ENCODE results near the gene CELA3A. TPM values are rescaled to one million over a fixed set of nuclear protein-coding genes. Genes with fewer than 3 reads are reported as not detected.
A peak's percentile ranks its signal among the peaks of the same experiment; 100 is the strongest.
"Not testable (repeated sequence)": the region's sequence is repeated elsewhere in the genome, so short reads cannot be mapped to it uniquely, and the experiment has no call there.

Gene CELA3A, protein sequence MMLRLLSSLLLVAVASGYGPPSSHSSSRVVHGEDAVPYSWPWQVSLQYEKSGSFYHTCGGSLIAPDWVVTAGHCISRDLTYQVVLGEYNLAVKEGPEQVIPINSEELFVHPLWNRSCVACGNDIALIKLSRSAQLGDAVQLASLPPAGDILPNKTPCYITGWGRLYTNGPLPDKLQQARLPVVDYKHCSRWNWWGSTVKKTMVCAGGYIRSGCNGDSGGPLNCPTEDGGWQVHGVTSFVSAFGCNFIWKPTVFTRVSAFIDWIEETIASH
- polyA plus RNA-seq (ENCODE audit: low read depth in 6 of 6) = not detected

DNA sequence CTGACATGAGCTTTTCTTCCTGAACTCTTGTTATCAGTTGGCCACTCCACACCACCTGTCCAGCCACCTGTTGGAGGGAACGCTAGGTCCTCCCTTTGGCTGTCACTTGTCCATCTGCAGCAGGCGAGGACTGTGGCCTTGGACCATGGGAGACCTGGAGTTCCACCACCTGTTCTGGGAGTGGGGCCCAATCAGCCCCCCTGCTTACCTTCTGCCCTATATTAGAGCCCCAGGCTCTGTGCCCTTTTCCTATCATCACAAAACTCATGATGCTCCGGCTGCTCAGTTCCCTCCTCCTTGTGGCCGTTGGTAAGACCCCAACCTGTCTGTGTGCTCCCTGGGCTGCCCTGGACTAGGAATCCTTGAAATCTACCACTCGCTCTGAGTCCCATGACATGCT lies at the start of gene CELA3A:
Gene CELA3A (plus strand): TSS at position 249 of the 400 bp plus-strand sequence. CDS start 18 bp downstream, at position 267.
- Mint-ChIP-seq H3K27ac (peak within 1 kb of the TSS in 1 of 6 donors; percentile 70), H3K9me3 (no peaks in the 10 kb centered on the region), H3K4me3 (no peak within 1 kb of the TSS), H3K4me1 (no peaks in the 10 kb centered on the region), H3K27me3 (peaks cover 0 to 6% (median 0%) of the 10 kb centered on the region in 3 donors), H3K36me3 (no peaks in the 10 kb centered on the region)
- no peak for DNase-seq
- ATAC-seq (ENCODE audit: low read depth in 2 of 2) = no peak

DNA sequence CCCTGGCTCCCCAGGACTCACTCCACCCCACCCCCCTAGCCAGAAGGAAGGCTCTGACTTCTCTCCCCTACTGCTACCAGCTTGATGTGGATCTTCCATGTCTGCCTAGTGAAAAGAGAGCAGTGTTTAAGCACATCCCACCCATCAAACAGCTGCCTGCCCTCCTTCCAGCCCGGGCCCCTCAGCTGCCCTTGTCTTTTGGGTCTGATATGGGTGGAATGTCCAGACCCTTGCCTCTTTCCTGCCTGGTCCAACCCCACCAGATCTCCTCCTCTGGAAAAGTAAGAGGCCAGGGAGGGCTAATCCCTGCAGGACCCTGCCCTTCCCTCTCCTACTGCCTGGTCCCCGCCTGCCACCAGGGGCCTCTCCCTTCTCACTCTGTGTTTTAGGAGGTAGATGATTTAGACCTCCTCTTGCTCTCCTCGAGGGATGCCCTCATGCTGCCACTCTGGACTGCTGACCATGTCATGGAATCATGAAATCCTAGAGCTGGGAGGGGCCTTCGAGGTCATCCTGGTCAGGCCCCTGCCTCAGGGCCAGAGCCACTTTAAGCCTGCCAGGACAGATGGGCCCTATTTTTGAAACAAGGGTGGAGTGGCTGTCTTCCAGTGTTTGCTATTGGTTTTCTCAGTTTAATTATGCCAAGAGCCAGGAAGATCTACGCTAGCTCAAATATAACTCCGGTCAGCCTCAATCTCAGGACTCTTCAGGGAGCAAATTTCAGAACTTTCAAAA lies 48.5 kb upstream of the CELA3A start:
- Mint-ChIP-seq H3K4me1 (peaks cover 0 to 5% (median 0%) of the 10 kb centered on the region in 3 donors), H3K36me3 (no peaks in the 10 kb centered on the region), H3K27me3 (peaks cover 0 to 18% (median 16%) of the 10 kb centered on the region in 3 donors), H3K27ac (no peak overlapping the region), H3K4me3 (no peak overlapping the region), H3K9me3 (no peaks in the 10 kb centered on the region)
- DNase-seq (no peak), ATAC-seq (ENCODE audit: low read depth in 2 of 2) (no peak)

DNA sequence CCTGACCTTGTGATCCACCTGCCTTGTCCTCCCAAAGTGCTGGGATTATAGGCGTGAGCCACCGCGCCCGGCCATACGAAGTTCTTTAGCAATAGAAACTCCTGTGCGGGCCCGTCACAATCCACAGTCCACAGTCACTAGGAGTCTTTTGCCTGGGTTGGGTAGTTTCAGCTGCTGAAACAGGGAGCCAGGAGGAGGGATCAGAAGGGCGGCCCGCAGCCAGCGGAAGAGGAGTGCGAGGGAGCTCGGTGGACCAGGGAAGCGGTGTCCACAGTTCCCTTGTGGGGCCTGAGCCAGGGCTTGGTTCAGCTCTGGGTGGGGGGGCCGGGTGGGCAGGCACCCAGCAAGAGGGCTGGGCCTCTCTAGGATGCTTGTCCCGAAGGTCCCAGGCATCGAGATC lies 46.4 kb upstream of the CELA3A start:
- no peak overlapping the region for H3K27ac Mint-ChIP-seq
- no peaks in the 10 kb centered on the region for H3K9me3 Mint-ChIP-seq
- H3K36me3 Mint-ChIP-seq = no peaks in the 10 kb centered on the region
- DNase-seq (no peak), ATAC-seq (ENCODE audit: low read depth in 2 of 2) (no peak)
- H3K4me3 Mint-ChIP-seq = no peak overlapping the region
- H3K4me1 Mint-ChIP-seq = peaks cover 0 to 5% (median 0%) of the 10 kb centered on the region in 3 donors
- H3K27me3 Mint-ChIP-seq = peaks cover 0 to 23% (median 22%) of the 10 kb centered on the region in 3 donors

DNA sequence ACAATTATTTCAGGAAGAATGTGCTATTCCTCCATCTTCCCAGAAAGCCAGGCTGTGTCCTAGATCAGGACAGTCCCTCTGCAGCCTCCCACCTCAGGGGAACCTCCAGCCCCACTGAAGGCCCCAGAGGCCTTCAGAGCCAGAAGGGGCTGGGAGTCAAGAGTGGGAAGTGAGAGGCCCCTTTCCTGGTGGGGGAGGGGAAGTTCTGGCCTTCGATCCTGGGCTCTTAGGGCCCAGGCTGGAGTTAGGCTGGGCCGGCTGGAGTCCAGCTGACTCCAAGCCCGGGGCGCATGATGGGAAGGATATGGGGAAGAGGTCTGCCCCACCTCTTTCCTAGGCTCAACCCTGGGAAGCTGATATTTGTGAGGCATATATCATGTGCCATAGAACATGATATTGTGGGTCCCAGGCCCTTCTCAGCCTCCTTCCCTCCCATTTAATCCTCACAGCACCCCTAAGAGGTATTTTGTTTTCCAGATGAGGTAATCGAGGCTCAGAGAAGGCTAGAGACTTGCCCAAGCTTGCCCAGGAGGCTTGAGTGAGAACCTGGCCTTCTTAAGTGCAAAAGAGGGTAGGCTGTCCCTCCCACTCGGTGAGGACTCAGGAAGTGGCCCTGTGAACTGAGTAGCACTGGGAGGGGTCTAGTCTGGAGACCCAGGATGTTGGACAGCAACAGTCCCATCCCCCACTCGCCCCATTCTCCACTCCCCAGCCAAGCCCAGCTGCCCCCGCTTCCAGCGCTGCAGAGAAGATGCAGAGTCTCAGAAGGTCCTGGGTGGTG lies 45.8 kb upstream of the CELA3A start:
- Mint-ChIP-seq H3K27ac (no peak overlapping the region), H3K4me3 (no peak overlapping the region), H3K9me3 (no peaks in the 10 kb centered on the region), H3K36me3 (no peaks in the 10 kb centered on the region), H3K27me3 (peaks cover 0 to 22% (median 21%) of the 10 kb centered on the region in 3 donors), H3K4me1 (peaks cover 0 to 5% (median 0%) of the 10 kb centered on the region in 3 donors)
- ATAC-seq (ENCODE audit: low read depth in 2 of 2) = no peak
- no peak for DNase-seq

DNA sequence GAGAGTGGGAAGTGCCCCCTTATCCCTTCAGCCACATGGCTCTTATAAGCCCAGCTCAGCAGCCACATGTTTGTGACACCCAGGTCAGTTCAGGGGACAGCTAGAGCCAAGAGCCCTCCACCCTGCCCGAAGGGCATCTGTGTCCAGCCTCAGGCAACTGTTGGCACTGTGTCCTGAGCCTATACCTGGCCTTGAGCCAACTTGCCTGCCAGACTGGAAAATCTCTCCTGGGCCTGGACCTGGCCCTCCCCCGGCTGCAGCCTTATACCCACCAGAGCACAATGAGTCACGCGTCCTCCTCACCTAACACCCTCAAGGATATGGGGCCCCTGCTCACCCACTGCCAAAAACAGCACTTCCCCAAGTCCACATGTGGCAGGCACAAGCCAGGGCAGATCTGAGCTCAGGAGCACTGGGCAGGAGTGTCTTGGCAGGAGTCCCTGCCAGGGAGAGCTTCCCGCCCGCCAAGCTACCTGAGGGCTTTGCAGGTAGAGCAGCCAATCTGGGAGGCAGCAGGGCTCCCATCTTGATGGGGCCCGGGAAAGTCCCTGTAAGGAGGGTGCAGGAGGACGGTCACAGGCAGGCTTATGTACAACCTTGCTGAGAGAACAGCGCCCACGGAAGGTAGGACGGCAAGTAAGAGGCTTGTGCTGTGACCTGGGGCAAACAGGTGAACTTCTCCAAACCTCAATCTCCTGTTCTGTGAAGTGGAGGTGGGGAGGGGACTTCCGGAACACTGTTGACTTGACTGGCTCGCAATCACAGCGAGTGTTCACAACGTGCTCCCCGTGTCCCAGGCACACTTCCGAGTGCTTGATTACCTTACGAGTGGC lies 44.5 kb upstream of the CELA3A start:
- DNase-seq (no peak), ATAC-seq (ENCODE audit: low read depth in 2 of 2) (peak in 1 of 2 donors; percentile 45)
- no peaks in the 10 kb centered on the region for H3K36me3 Mint-ChIP-seq
- peak overlapping the region in 1 of 8 donors; percentile 25 for H3K4me3 Mint-ChIP-seq
- peaks cover 0 to 5% (median 0%) of the 10 kb centered on the region in 3 donors for H3K4me1 Mint-ChIP-seq
- H3K27me3 Mint-ChIP-seq = peaks cover 0 to 22% (median 18%) of the 10 kb centered on the region in 3 donors
- H3K9me3 Mint-ChIP-seq = no peaks in the 10 kb centered on the region
- peak overlapping the region in 1 of 6 donors; percentile 26 for H3K27ac Mint-ChIP-seq

DNA sequence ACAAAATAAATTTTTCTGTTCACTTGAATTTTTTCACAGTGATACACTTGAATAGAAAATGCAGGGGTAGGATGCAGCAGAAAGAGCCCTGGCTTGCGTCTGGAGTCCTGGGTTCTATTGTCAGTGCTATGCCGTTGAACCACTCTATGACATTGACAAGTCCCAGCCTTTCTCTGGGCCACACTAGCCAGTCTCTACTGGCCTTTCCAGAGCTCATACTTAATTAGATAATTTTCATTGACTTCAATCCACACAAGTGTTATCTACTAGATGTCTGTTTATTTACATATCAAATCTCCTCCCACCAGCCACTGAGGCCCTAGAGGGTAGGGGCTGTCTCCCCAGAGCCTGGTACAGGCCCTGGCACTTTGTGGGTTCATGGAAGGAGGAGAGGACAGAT lies 40.1 kb upstream of the CELA3A start:
- Mint-ChIP-seq H3K4me3 (no peak overlapping the region), H3K4me1 (peaks cover 3 to 11% (median 4%) of the 10 kb centered on the region in 3 donors), H3K27ac (no peak overlapping the region), H3K9me3 (no peaks in the 10 kb centered on the region), H3K36me3 (no peaks in the 10 kb centered on the region), H3K27me3 (peaks cover 11 to 35% (median 23%) of the 10 kb centered on the region in 3 donors)
- no peak for DNase-seq
- no peak for ATAC-seq (ENCODE audit: low read depth in 2 of 2)

DNA sequence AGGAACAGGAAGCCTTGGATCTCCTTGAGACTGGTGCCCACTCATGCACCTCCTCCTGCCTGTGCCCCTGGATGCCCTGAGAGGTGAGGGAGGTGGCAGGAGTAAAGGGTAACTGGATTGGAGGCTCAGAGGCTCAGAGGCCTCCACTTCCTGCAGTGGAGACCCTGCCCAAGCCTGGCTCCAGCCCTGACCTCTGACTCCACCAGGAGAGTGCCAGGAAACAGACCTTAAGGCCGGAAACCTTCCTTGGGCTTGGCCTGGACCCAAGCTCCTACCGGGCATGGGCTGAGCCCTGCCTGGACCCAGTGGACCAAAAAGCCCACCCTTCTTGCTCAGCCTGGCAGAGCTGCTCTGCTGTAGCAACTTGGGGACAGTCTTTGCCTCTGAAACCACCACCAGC lies 39.7 kb upstream of the CELA3A start:
- Mint-ChIP-seq H3K36me3 (no peaks in the 10 kb centered on the region), H3K27me3 (peaks cover 11 to 36% (median 27%) of the 10 kb centered on the region in 3 donors), H3K4me1 (peaks cover 3 to 9% (median 4%) of the 10 kb centered on the region in 3 donors), H3K27ac (peak overlapping the region in 1 of 6 donors; percentile 19), H3K4me3 (no peak overlapping the region), H3K9me3 (no peaks in the 10 kb centered on the region)
- DNase-seq (no peak), ATAC-seq (ENCODE audit: low read depth in 2 of 2) (no peak)

DNA sequence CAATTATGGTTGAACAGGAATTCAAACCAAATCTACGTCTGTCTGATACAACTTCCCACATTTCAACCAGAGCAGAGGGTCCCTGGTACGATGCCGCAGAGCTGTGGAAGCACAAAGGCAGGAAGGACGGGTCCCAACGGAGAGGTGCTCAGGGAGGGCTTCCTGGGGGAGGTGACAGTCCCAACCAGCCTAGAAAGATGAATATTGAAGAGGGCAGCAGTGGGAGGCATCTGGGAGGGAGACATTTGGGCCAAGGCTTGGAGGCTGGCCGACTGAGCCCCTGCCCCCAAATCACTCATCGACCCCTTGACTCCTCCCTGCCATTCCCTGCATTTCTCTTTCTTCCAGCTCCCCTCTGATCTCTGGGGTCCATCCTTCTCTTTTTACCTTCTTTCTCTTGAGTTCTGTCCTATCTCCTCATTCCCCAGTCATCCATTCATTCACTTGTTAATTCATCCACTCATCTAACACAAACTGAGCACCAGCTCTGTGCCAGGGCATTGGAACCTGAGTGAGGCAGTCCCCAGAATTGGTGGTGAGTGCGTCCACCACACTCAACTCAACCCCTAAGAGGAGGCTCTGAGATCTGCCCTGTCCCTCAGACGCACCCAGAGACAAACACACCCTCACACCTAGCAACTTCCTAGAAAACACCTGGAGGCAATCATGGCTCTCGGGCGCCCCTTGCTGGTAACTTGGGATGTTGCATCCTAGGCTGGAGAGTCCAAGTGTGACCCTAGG lies 37.8 kb upstream of the CELA3A start:
- H3K36me3 Mint-ChIP-seq = no peaks in the 10 kb centered on the region
- peak; percentile 67 for DNase-seq
- H3K27ac Mint-ChIP-seq = peak overlapping the region in 1 of 6 donors; percentile 72
- H3K4me3 Mint-ChIP-seq = no peak overlapping the region
- peaks cover 3 to 5% (median 4%) of the 10 kb centered on the region in 3 donors for H3K4me1 Mint-ChIP-seq
- peak; percentile 79 to 88 for ATAC-seq (ENCODE audit: low read depth in 2 of 2)
- H3K9me3 Mint-ChIP-seq = no peaks in the 10 kb centered on the region
- H3K27me3 Mint-ChIP-seq = peaks cover 10 to 23% (median 11%) of the 10 kb centered on the region in 3 donors

DNA sequence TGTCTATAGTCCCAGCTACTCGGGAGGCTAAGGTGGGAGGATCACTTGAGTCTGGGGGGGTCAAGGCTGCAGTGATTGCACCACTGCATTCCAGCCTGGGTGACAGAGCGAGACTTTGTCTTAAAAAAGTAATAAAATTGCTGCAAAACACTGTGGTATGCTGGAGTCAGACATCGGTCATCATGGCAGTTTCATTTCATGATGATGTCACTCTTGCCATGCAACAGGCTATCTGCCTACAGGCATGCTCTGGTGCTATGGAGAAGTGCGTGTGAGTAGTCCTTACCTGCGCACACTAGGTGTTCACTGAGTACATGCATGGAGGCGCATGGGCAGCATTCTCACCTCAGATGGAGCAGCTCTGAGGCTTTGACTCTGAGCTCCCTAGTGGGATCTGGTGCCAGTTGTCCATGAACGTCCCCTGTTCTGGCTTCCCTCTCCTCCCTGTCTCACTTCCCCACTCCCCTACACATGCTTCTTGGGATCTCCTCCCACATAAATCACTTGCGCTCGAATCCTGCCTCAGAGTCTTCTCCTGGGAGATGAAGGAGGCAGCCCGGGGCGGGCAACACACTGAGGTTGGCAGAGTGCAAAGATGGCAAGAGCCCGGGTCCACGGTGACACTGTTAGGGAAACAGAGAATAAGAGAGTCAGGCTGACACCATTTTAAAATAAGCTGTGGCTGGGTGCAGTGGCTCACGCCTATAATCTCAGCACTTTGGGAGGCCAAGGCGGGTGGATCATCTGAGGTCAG lies 35.0 kb upstream of the CELA3A start:
- H3K9me3 Mint-ChIP-seq = no peaks in the 10 kb centered on the region
- no peak for DNase-seq
- H3K4me3 Mint-ChIP-seq = no peak overlapping the region
- H3K27ac Mint-ChIP-seq = no peak overlapping the region
- no peak for ATAC-seq (ENCODE audit: low read depth in 2 of 2)
- peaks cover 10 to 26% (median 11%) of the 10 kb centered on the region in 3 donors for H3K27me3 Mint-ChIP-seq
- peaks cover 3 to 5% (median 4%) of the 10 kb centered on the region in 3 donors for H3K4me1 Mint-ChIP-seq
- H3K36me3 Mint-ChIP-seq = no peaks in the 10 kb centered on the region

DNA sequence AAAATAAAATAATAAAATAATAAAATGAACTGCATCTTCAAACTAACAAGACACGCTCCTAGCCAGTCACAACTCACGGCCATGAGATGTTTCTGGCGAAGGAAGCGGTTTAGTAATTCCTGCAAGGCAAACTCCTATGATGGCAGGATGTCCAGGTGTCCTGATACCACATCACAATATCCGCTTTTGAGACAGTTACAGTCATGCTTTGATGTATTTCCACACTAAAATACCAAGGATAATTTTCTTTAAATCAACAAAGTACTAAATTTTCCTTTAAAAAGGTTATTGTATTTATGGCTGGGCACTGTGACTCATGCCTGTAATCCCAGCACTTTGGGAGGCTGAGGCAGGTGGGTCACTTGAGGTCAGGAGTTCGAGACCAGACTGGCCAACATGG lies 34.2 kb upstream of the CELA3A start:
- peaks cover 10 to 26% (median 11%) of the 10 kb centered on the region in 3 donors for H3K27me3 Mint-ChIP-seq
- not testable (repeated sequence) for H3K9me3 Mint-ChIP-seq; ATAC-seq (ENCODE audit: low read depth in 2 of 2); DNase-seq; H3K27ac Mint-ChIP-seq; H3K4me1 Mint-ChIP-seq; H3K36me3 Mint-ChIP-seq; H3K4me3 Mint-ChIP-seq

DNA sequence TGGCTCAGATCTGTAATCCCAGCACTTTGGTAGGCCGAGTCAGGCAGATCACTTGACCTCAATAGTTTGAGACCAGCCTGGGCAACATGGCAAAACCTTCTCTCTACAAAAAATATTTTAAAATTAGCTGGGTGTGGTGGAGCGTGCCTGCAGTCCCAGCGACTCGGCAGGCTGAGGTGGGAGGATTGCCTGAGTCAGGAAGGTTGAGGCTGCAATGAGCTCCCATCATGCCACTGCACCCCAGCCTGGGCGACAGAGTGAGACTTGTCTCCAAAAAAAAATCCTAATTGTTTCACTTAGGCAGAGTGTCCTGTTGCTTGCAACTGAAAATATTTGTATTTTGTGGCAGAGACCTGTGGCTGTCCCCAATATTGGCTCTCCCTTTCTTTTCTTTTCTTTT lies 32.4 kb upstream of the CELA3A start:
- not testable (repeated sequence) for H3K4me1 Mint-ChIP-seq; DNase-seq; ATAC-seq (ENCODE audit: low read depth in 2 of 2); H3K36me3 Mint-ChIP-seq; H3K9me3 Mint-ChIP-seq; H3K4me3 Mint-ChIP-seq; H3K27ac Mint-ChIP-seq
- H3K27me3 Mint-ChIP-seq = peaks cover under 1 to 20% (median 6%) of the 10 kb centered on the region in 3 donors

DNA sequence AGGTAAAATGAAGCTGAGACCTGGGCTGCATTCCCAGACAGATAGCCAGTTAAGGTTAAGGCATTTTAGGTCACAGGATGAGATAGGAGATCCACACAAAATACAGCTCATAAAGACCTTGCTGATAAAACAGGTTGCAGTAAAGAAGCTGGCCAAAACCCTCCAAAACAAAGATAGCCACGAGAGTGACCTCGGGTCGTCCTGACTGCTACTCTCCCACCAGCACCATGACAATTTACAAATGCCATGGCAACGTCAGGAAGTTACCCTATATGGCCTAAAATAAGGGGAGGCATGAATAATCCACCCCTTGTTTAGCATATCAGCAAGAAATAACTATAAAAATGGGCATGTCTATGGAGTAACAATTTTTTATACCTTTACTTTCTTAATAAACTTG lies 30.9 kb upstream of the CELA3A start:
- peaks cover 0 to 14% (median 6%) of the 10 kb centered on the region in 3 donors for H3K27me3 Mint-ChIP-seq
- not testable (repeated sequence) for H3K4me1 Mint-ChIP-seq; DNase-seq; H3K36me3 Mint-ChIP-seq; H3K4me3 Mint-ChIP-seq; H3K9me3 Mint-ChIP-seq; ATAC-seq (ENCODE audit: low read depth in 2 of 2)
- peak overlapping the region in 1 of 6 donors; percentile 49 for H3K27ac Mint-ChIP-seq

Data from naive B cell (primary cell).